Measurements from ENCODE around the gene SPATS2. TPM values are rescaled to one million over a fixed set of nuclear protein-coding genes. Genes with fewer than 3 reads are reported as not detected.
"Not testable (repeated sequence)": the region's sequence is repeated elsewhere in the genome, so short reads cannot be mapped to it uniquely, and the experiment has no call there.

SPATS2 gene
- total and polyA plus RNA-seq, 7 donors = 6.9 to 32.1 (median 11.7) TPM

DNA sequence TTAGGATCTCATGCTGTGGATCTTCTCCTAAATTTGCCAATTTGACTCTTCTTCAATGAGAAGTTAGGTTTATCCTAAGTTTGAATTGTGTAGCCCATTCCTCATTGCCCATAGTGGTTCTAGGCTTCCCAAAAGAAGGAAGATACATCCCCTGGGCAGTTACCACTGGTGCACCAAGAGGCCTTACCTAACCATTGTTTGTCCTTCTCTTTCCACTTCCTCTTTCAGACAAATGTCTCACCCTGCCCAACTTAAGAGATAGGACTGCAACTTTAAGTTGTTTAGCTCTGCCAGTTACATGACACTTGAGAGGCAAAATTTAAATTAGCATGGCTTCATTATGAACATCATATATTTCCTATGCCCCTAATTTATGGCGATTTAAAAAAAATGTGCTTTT is 162.2 kb downstream of the SPATS2 start:
- H3K4me1 ChIP-seq = no peaks in the 10 kb centered on the region
- no peak overlapping the region for H3K4me3 ChIP-seq
- WGBS, 2 donors = 91 to 99% methylated on average over 1 of the region's 1 CpG
- H3K27ac ChIP-seq = no peak overlapping the region
- intact Hi-C loops (cut with DNase I) = no loop called here
- no peak for TF ChIP-seq POLR2AphosphoS5 (IDR thresholded peaks at IDR 0.05)
- no peak for TF ChIP-seq POLR2A (IDR thresholded peaks at IDR 0.05)
- no peak for TF ChIP-seq EP300 (IDR thresholded peaks at IDR 0.05)
- TF ChIP-seq, protein P1, sequence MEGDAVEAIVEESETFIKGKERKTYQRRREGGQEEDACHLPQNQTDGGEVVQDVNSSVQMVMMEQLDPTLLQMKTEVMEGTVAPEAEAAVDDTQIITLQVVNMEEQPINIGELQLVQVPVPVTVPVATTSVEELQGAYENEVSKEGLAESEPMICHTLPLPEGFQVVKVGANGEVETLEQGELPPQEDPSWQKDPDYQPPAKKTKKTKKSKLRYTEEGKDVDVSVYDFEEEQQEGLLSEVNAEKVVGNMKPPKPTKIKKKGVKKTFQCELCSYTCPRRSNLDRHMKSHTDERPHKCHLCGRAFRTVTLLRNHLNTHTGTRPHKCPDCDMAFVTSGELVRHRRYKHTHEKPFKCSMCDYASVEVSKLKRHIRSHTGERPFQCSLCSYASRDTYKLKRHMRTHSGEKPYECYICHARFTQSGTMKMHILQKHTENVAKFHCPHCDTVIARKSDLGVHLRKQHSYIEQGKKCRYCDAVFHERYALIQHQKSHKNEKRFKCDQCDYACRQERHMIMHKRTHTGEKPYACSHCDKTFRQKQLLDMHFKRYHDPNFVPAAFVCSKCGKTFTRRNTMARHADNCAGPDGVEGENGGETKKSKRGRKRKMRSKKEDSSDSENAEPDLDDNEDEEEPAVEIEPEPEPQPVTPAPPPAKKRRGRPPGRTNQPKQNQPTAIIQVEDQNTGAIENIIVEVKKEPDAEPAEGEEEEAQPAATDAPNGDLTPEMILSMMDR (IDR thresholded peaks at IDR 0.05) = no peak
- no peaks in the 10 kb centered on the region for H3K9me3 ChIP-seq
- DNase-seq = no peak
- peaks cover 0 to 4% (median 0%) of the 10 kb centered on the region in 3 donors for H3K27me3 ChIP-seq
- peaks cover 6 to 28% (median 11%) of the 10 kb centered on the region in 4 donors for H3K36me3 ChIP-seq

DNA sequence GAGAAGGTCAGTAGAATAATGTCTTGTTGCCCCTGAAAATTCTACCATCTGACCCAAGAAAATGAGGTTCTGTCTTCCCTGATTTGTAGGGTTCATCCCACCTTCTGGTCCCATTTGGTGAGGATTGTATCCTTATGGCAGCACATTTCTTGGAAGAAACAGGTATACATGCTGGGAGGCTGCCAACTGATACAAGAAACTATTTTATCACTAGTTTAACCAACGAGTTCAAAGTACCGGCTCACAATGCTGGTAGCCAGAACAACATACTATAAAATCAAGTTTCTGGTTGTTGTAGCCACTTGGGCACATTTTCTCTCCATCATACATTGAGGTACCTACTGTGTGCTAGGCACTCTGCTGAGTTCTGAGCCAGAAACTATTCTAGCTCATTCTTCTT is 164.5 kb downstream of the SPATS2 start:
- no peak for DNase-seq
- Histone ChIP-seq H3K9me3 (no peaks in the 10 kb centered on the region), H3K4me3 (no peak overlapping the region), H3K27me3 (peaks cover 1 to 27% (median 2%) of the 10 kb centered on the region in 3 donors), H3K4me1 (no peaks in the 10 kb centered on the region), H3K36me3 (peaks cover 0 to 8% (median 0%) of the 10 kb centered on the region in 4 donors), H3K27ac (no peak overlapping the region)
- TF ChIP-seq, protein P1 (IDR thresholded peaks at IDR 0.05) = no peak
- TF ChIP-seq EP300 (IDR thresholded peaks at IDR 0.05) = no peak
- TF ChIP-seq POLR2AphosphoS5 (IDR thresholded peaks at IDR 0.05) = no peak
- TF ChIP-seq POLR2A (IDR thresholded peaks at IDR 0.05) = no peak
- intact Hi-C loops (cut with DNase I) = no loop called here
- 18 to 70% methylated on average over 2 of the region's 2 CpGs for WGBS, 2 donors

DNA sequence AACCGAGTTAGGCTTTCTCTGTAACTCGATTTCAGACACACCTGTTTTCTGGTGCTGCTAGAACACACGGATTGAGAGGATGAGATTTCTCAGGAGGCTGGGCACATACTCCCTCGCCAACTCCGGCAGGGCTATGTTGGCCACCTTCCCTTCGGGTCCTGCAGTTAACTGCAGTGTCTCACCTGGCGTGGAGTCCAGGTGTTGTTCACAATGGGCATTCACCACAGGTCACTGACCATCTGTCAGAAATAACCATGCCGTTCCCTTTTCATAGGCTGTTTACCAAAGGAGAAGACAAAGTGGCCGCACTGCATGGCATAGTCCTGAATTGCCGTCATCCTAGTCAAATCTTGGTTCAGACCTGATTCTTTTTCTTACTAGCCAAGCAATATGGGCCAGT is 166.1 kb downstream of the SPATS2 start:
- peak; percentile 24 for DNase-seq
- Histone ChIP-seq H3K36me3 (no peaks in the 10 kb centered on the region), H3K4me1 (peaks cover 0 to 12% (median 11%) of the 10 kb centered on the region in 4 donors), H3K9me3 (no peaks in the 10 kb centered on the region), H3K27me3 (peaks cover 10 to 43% (median 18%) of the 10 kb centered on the region in 3 donors), H3K27ac (no peak overlapping the region), H3K4me3 (no peak overlapping the region)
- 59 to 87% methylated on average over 10 of the region's 10 CpGs for WGBS, 2 donors
- no peak for TF ChIP-seq EP300 (IDR thresholded peaks at IDR 0.05)
- intact Hi-C loops (cut with DNase I) = no loop called here

DNA sequence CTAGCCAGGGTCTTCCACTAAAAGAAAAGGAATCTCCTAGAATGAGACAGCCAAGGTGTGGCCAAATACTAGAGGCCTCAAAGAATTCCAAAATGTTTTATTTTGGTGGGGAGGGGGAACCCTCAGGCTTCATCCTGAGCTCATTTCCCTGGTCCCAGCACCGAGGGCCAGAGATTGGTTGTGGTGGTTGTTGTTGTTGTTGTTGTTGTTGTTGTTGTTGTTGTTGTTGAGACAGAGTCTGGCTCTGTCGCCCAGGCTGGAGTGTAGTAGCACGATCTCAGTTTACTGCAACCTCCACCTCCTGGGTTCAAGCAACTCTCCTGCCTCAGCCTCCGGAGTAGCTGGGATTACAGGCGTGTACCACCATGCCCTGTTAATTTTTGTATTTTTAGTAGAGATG is 166.9 kb downstream of the SPATS2 start:
- Histone ChIP-seq H3K27me3 (peaks cover 18 to 51% (median 24%) of the 10 kb centered on the region in 3 donors), H3K4me1 (peaks cover 0 to 18% (median 18%) of the 10 kb centered on the region in 4 donors)
- H3K9me3 ChIP-seq; H3K4me3 ChIP-seq; intact Hi-C loops (cut with DNase I); H3K27ac ChIP-seq; H3K36me3 ChIP-seq: not testable (repeated sequence)
- DNase-seq = peak; percentile 25
- WGBS, 2 donors = 87 to 88% methylated on average over 5 of the region's 5 CpGs

DNA sequence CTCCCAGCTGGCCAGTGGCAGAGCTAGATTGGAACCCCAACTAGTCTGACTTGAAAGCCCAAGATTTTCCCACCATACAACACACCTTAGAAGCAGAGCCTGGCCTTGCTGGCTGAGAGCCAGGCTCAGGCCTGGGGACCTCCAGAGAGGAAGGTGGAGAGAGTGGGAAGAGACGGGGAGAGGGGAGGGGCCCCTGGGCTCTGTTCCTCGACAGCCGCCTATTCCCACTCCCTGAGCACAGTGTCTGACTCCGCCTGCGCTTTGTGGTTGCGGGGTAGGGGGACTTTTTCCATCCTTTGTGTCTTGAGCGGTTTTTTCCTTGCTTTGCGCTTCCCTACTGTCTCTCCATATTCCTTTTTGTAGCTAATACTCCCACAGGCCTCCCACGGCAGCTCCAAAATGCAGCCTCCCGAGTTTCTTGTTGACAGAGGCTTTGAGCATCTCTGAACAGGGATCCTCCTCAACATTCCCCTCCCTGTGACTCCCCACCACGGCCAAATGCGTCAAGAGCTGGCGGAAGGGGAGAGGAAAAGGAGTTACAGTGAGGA is 167.5 kb downstream of the SPATS2 start:
- no peak overlapping the region for H3K4me3 ChIP-seq
- no peak for TF ChIP-seq POLR2AphosphoS5 (IDR thresholded peaks at IDR 0.05)
- TF ChIP-seq POLR2A (IDR thresholded peaks at IDR 0.05) = no peak
- TF ChIP-seq EP300 (IDR thresholded peaks at IDR 0.05) = no peak
- TF ChIP-seq, protein P1 (IDR thresholded peaks at IDR 0.05) = no peak
- H3K27me3 ChIP-seq = peaks cover 25 to 58% (median 31%) of the 10 kb centered on the region in 3 donors
- H3K27ac ChIP-seq = no peak overlapping the region
- 81 to 83% methylated on average over 13 of the region's 13 CpGs for WGBS, 2 donors
- no peaks in the 10 kb centered on the region for H3K36me3 ChIP-seq
- peaks cover 0 to 23% (median 18%) of the 10 kb centered on the region in 4 donors for H3K4me1 ChIP-seq
- intact Hi-C loops (cut with DNase I) = no loop called here
- DNase-seq = peak; percentile 37
- H3K9me3 ChIP-seq = no peaks in the 10 kb centered on the region

Measured in sigmoid colon (tissue), 7 donors.